Hepatic stellate cell (primary cell): ENCODE data around the gene ARMS2.

ENCODE experiments used
- DNase-seq: peaks from one replicate; pipeline ENCODE4 v3.0.0; 2011; ENCODE audit warnings: low spot score

ARMS2 gene

GRCh38 chr10:122494833-122495232 lies 40.4 kb downstream of the ARMS2 start:
- no peak for DNase-seq

DNA sequence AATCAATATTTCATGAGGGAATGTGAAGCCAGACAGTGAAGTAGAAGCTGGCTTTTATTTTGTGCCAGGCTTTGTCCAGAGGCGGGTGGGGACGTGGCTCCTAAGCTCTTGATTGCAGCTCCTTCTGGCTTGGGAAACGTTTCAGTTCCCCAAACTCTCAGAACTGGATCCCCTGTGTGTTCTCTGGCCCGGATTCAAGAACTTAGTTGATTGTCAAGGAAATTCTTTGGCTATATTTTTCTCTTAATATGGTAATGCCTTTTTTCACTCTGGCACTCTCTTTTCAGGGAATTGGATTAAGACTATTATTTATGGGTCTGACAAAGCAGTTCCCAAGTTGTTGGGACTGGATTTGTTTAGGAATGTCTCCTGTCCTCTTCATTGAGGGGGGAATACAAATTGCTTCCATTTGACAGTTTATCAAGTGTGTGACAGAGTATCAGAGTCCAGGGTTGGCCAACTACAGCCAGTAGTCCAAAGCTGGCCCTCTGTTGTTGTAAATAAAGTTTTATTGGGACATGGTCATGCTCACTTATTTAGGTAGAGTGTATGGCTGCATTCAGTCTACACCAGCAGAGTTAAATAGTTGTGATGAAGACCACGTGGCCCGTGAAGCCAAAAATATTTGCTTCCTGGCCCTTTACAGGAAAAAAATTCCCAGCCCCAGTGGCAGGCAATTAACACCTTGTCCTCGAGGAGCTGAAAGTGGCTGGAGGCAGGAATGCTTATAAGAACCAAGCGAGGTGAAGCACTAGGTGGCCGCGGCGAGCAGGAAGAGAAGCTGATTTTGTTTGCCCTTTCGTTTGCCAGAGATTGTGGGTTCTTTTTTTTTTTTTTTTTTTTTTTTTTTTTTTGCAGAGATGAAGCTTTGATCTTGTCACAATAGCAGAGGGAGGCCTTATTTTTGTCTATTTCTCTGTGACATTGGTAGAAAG lies 41.2 kb downstream of the ARMS2 start:
- DNase-seq = no peak

DNA sequence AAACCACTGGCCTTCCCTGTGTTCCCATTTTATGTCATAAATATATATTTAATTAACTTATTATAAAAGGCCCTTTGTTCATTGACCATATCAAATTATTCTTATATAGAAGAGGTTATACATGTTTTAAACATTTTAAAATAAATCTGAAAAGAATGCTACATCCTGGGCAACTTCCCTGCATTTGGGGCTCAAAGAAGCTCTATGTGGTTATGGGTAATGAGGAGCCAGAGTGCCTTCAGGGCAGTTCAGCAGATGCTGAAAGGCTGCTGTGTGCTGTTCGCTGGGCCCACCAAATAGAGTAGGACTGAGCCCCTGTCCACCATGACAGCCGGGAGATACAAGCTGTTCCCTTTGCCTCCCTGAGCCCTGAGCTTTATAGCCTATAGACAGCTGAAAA lies 42.8 kb downstream of the ARMS2 start:
- no peak for DNase-seq

GRCh38 chr10:122498521-122498920 lies 44.1 kb downstream of the ARMS2 start:
- DNase-seq = no peak

GRCh38 chr10:122499012-122499411 lies 44.6 kb downstream of the ARMS2 start:
- no peak for DNase-seq

DNA sequence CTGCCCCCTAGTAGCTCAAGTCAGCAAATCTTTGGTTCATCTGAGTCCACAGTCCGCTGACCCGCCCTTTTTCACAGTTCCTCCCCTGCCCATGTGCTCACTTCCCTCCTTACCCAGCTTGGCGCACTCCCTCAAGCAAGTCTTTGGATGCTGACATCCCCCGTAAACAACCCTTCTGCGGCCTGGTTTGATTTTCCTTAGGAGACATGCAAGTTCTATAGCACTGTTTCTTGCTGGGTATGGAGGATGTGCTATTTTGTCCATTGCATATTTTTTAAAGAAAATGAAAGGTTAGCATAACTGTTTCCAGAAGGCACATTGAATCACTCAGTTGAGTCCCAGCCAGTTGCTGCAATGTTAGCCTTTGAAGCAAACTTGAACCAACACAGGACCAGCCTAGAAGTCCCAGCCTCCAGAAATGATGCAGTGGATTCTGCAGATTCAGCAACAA lies 45.1 kb downstream of the ARMS2 start:
- DNase-seq = peak; percentile 32

- no peak for DNase-seq
Measured at GRCh38 chr10:122500194-122500593, 45.7 kb downstream of the ARMS2 start.

DNA sequence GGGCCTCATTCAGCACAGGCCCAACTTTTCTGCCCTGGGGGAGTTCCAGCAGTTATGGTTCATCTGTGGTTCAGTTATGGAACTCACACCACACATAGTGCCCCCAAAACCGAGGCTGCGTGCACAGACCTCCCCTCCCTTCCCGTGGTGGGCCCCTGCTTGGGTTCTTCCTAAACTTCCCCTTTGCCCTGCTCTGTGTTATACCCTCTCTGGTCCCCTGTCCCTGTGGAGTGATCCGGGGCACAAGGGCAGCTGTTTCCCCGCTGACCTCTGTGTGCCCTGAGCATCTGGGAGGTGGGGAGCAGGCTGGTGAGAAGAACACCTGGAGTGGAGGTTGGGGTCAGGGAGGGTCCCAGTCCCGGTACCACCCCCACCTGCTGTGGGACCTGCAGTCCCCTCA lies 46.3 kb downstream of the ARMS2 start:
- DNase-seq = no peak

- DNase-seq = no peak
Measured at GRCh38 chr10:122503012-122503411, 48.6 kb downstream of the ARMS2 start.

- no peak for DNase-seq
Measured at GRCh38 chr10:122503886-122504609, 49.6 kb downstream of the ARMS2 start.

GRCh38 chr10:122504610-122504950 lies 50.1 kb downstream of the ARMS2 start:
- peak; percentile 74 for DNase-seq

GRCh38 chr10:122505011-122505410 lies 50.6 kb downstream of the ARMS2 start:
- no peak for DNase-seq

GRCh38 chr10:122505885-122506645 lies 51.6 kb downstream of the ARMS2 start:
- no peak for DNase-seq
